Liver (tissue), 3 donors: ENCODE measurements around the gene GRAMD4.

ENCODE experiments used
- EGR1 ChIP-seq, 2 donors: IDR thresholded peaks; 2 replicates each; pipeline ENCODE4 v1.6.1; 2016 to 2018; ENCODE audit warnings: antibody characterized with exemption in 2 of 2, low read depth in 2 of 2
- GABPA ChIP-seq, 2 donors: IDR thresholded peaks in 1 of 2; conservative IDR thresholded peaks in 1 of 2; 2 replicates each; pipeline ENCODE4 v1.6.1; 2016; ENCODE audit warnings: antibody characterized with exemption in 2 of 2, mild to moderate bottlenecking in 1 of 2, moderate library complexity in 1 of 2
- JUND ChIP-seq, 2 donors: IDR thresholded peaks; 2 replicates each; pipeline ENCODE4 v1.6.1; 2016; ENCODE audit warnings: antibody characterized with exemption in 2 of 2
- RAD21 ChIP-seq, 2 donors: IDR thresholded peaks; 2 replicates each; pipeline ENCODE4 v1.6.1; 2016; ENCODE audit warnings: antibody characterized with exemption in 2 of 2, mild to moderate bottlenecking in 2 of 2
- RXRA ChIP-seq, 2 donors: IDR thresholded peaks; 2 replicates each; pipeline ENCODE4 v1.6.1; 2017 to 2018; ENCODE audit warnings: antibody characterized with exemption in 2 of 2, mild to moderate bottlenecking in 1 of 2
- TAF1 ChIP-seq: conservative IDR thresholded peaks from 2 replicates; pipeline ENCODE4 v1.6.1; 2016; ENCODE audit warnings: antibody characterized with exemption, mild to moderate bottlenecking
- YY1 ChIP-seq: IDR thresholded peaks from 2 replicates; pipeline ENCODE4 v1.6.1; 2016; ENCODE audit warnings: antibody characterized with exemption, mild to moderate bottlenecking
- TF ChIP-seq, protein P1 (sequence below): fragments of 150-350 bp; IDR thresholded peaks from 2 replicates; pipeline ENCODE4 v1.5.1; 2017; ENCODE audit warnings: improper control_type of control experiment, low read depth, low read length; ENCODE audit not compliant: missing input control
- TF ChIP-seq, protein P2 (sequence below): IDR thresholded peaks from 2 replicates; pipeline ENCODE4 v1.6.1; 2016; ENCODE audit warnings: antibody characterized with exemption
- donor health status: healthy.
- donor health status: healthy.

DNA sequence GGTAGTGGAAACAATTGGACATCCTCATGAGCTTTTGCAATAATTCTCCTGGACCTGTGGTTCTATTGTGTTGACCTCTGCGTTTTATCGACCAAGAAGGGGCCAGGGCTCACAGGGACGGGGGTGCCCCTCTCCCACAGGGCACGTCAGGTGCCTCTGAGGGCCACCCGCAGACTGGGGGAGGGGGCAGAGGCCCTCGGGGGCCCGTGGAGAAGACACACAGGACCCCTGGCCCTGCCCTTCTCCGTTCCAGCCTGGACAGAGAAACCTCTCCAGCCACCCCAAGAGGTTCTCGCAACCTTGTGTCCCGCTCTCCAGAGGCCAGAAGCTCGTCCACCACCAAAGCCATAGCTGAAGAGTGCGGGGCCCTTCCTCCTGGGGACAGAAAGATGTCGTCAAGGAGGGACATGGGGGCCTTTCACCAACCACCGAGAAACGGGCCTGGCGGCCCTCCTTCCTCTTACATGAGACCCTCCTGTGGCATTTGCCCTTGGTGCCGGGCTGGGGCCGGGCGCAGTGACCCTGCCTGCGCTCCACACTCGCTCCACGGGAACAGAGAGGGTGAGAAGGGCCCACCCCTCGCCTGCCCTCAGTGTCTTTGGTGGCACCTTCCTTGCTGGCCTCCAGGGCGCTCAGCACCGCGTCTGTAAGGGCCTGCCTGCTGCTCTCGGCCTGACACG, 57.3 kb downstream of the GRAMD4 start:
- TF ChIP-seq GABPA (IDR thresholded peaks at IDR 0.05 in 1 of 2, conservative IDR thresholded peaks at IDR 0.05 in 1 of 2) (no peak), TAF1 (no peak), JUND (IDR thresholded peaks at IDR 0.05) (no peak), YY1 (no peak), RAD21 (IDR thresholded peaks at IDR 0.05) (no peak), EGR1 (IDR thresholded peaks at IDR 0.05; ENCODE audit: low read depth in 2 of 2) (no peak), RXRA (IDR thresholded peaks at IDR 0.05) (no peak)
- TF ChIP-seq, protein P1, sequence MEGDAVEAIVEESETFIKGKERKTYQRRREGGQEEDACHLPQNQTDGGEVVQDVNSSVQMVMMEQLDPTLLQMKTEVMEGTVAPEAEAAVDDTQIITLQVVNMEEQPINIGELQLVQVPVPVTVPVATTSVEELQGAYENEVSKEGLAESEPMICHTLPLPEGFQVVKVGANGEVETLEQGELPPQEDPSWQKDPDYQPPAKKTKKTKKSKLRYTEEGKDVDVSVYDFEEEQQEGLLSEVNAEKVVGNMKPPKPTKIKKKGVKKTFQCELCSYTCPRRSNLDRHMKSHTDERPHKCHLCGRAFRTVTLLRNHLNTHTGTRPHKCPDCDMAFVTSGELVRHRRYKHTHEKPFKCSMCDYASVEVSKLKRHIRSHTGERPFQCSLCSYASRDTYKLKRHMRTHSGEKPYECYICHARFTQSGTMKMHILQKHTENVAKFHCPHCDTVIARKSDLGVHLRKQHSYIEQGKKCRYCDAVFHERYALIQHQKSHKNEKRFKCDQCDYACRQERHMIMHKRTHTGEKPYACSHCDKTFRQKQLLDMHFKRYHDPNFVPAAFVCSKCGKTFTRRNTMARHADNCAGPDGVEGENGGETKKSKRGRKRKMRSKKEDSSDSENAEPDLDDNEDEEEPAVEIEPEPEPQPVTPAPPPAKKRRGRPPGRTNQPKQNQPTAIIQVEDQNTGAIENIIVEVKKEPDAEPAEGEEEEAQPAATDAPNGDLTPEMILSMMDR, result no peak
- TF ChIP-seq, protein P2, sequence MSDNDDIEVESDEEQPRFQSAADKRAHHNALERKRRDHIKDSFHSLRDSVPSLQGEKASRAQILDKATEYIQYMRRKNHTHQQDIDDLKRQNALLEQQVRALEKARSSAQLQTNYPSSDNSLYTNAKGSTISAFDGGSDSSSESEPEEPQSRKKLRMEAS, result no peak
